Osteoblast (primary cell): ENCODE data around the gene RANBP3. TPM values are rescaled to one million over a fixed set of nuclear protein-coding genes. Genes with fewer than 3 reads are reported as not detected.

Experiments
- DNase-seq: peaks from one replicate; pipeline ENCODE4 v3.0.0; 2011; ENCODE audit warnings: low spot score, mixed read lengths; ENCODE audit not compliant: insufficient read length; ENCODE audit errors: missing footprints
- H2AFZ ChIP-seq: 2 replicates; pipeline ENCODE4 v1.6.0; 2011; ENCODE audit warnings: mild to moderate bottlenecking, low read length
- H3K27ac ChIP-seq: 2 replicates; pipeline ENCODE4 v1.5.1; 2011; ENCODE audit warnings: mild to moderate bottlenecking, low read depth, low read length, moderate library complexity
- H3K27me3 ChIP-seq: 2 replicates; pipeline ENCODE4 v1.6.0; 2012; ENCODE audit warnings: mild to moderate bottlenecking, control low read depth, inconsistent platforms, low read length, moderate library complexity; ENCODE audit not compliant: insufficient read depth
- H3K36me3 ChIP-seq: 2 replicates; pipeline ENCODE4 v1.5.1; 2011; ENCODE audit warnings: mild to moderate bottlenecking, low read length, control low read depth, moderate library complexity; ENCODE audit not compliant: insufficient read depth
- H3K4me1 ChIP-seq: 2 replicates; pipeline ENCODE4 v1.5.1; 2011; ENCODE audit warnings: mild to moderate bottlenecking, low read length, control low read depth, moderate library complexity; ENCODE audit not compliant: insufficient read depth
- H3K4me2 ChIP-seq: 2 replicates; pipeline ENCODE4 v1.6.0; 2011; ENCODE audit warnings: mild to moderate bottlenecking, low read length; ENCODE audit not compliant: insufficient read depth
- H3K4me3 ChIP-seq: fragments of 200-600 bp; sonication (generic); 3 replicates; pipeline ENCODE4 v1.5.1; 2012; ENCODE audit warnings: mild to moderate bottlenecking, low read length, inconsistent platforms; ENCODE audit not compliant: insufficient read depth
- H3K79me2 ChIP-seq: 2 replicates; pipeline ENCODE4 v1.6.0; 2012; ENCODE audit warnings: mild to moderate bottlenecking, low read length, control low read depth, inconsistent platforms; ENCODE audit not compliant: insufficient read depth
- H3K9me3 ChIP-seq: 2 replicates; pipeline ENCODE4 v1.5.1; 2011; ENCODE audit warnings: low read depth, low read length, control low read depth
- H4K20me1 ChIP-seq: 2 replicates; pipeline ENCODE4 v1.6.0; 2012; ENCODE audit warnings: mild to moderate bottlenecking, low read length, control low read depth; ENCODE audit not compliant: insufficient read depth
- CTCF ChIP-seq: IDR thresholded peaks from 2 replicates; pipeline ENCODE4 v1.5.1; 2011; ENCODE audit warnings: mild to moderate bottlenecking, low read depth, low read length, moderate library complexity; ENCODE audit errors: extremely low read depth
- total RNA-seq: library from RNA; depleted of rRNA; stranded (reverse); fragments of >200 nt; gene quantifications from 2 replicates; pipeline ENCODE4 v1.2.3, GENCODE V29; 2012

RANBP3 gene
- total RNA-seq, 1 donor, result 40.5 TPM

GRCh38 chr19:5968431-5969373 is 9.2 kb downstream of the RANBP3 start:
- no peak overlapping the region for H3K27ac ChIP-seq
- no peak overlapping the region for H2AFZ ChIP-seq
- peak; percentile 70 for DNase-seq
- H3K4me3 ChIP-seq, result no peak overlapping the region
- peaks cover 91% of the 10 kb centered on the region for H4K20me1 ChIP-seq
- peaks cover 6% of the 10 kb centered on the region for H3K4me1 ChIP-seq
- peaks cover 9% of the 10 kb centered on the region for H3K36me3 ChIP-seq
- H3K27me3 ChIP-seq, result no peaks in the 10 kb centered on the region
- peaks cover 100% of the 10 kb centered on the region for H3K79me2 ChIP-seq
- no peak overlapping the region for H3K4me2 ChIP-seq
- H3K9me3 ChIP-seq, result no peaks in the 10 kb centered on the region
- TF ChIP-seq CTCF, result no peak

DNA sequence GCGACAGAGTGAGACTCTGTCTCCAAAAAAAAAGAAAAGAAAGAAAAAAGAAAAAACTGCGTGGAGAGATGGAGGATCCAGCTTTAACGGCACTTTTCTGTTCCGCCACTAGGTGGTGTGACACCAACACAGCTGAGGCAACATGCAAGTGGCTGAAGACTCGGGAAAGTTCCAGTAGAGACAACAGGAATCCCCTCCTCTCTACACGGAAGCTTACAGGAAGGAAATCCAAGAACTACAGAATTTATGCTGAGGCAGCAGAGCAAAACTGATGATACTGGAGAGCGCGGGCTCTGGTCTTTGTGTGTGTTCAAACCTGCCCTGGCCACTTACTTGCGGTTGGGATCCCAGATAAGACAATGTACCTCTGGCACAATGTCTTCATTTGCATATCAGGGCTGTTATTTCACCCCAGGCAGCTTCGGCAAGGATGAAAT is 9.9 kb downstream of the RANBP3 start:
- H3K9me3 ChIP-seq, result no peaks in the 10 kb centered on the region
- H3K4me1 ChIP-seq, result peaks cover 6% of the 10 kb centered on the region
- peak; percentile 96 for DNase-seq
- no peak overlapping the region for H2AFZ ChIP-seq
- no peak overlapping the region for H3K27ac ChIP-seq
- TF ChIP-seq CTCF, result peak; percentile 89
- no peaks in the 10 kb centered on the region for H3K27me3 ChIP-seq
- H4K20me1 ChIP-seq, result peaks cover 91% of the 10 kb centered on the region
- H3K79me2 ChIP-seq, result peaks cover 100% of the 10 kb centered on the region
- no peak overlapping the region for H3K4me3 ChIP-seq
- peaks cover 9% of the 10 kb centered on the region for H3K36me3 ChIP-seq
- H3K4me2 ChIP-seq, result no peak overlapping the region

DNA sequence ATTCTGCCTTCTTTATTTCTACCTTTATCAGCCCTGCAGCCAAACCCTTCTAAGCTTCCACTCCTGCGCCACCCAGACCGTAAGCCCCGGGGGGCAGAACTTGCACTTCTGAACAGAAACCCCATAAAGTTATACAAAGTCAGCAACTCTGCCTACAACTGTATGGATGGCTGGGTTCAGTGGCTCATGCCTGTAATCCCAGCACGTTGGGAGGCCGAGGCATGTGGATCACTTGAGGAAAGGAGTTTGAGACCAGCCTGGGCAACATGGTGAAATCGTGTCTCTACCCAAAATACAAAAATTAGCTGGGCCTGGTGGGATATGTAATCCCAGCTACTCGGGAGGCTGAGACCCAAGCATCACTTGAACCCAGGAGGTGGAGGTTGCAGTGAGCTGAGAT is 10.4 kb downstream of the RANBP3 start:
- Histone ChIP-seq H3K4me3 (no peak overlapping the region), H3K79me2 (peaks cover 100% of the 10 kb centered on the region), H4K20me1 (peaks cover 92% of the 10 kb centered on the region), H3K27ac (no peak overlapping the region), H3K27me3 (no peaks in the 10 kb centered on the region), H3K4me1 (peaks cover 9% of the 10 kb centered on the region), H3K36me3 (peaks cover 9% of the 10 kb centered on the region), H3K4me2 (no peak overlapping the region), H2AFZ (no peak overlapping the region), H3K9me3 (no peaks in the 10 kb centered on the region)
- no peak for TF ChIP-seq CTCF
- DNase-seq, result no peak

- DNase-seq, result peak; percentile 39
- H3K36me3 ChIP-seq, result peaks cover 9% of the 10 kb centered on the region
Measured at GRCh38 chr19:5966941-5967340, 11.0 kb downstream of the RANBP3 start.

More at GRCh38 chr19:5966941-5967340, 11.0 kb downstream of the RANBP3 start:
- H3K4me3 ChIP-seq, result no peak overlapping the region
- H3K27me3 ChIP-seq, result no peaks in the 10 kb centered on the region
- no peaks in the 10 kb centered on the region for H3K9me3 ChIP-seq
- H3K79me2 ChIP-seq, result peaks cover 100% of the 10 kb centered on the region
- H4K20me1 ChIP-seq, result peaks cover 92% of the 10 kb centered on the region
- no peak for TF ChIP-seq CTCF
- H3K27ac ChIP-seq, result no peak overlapping the region
- H3K4me1 ChIP-seq, result peaks cover 15% of the 10 kb centered on the region
- H2AFZ ChIP-seq, result no peak overlapping the region
- no peak overlapping the region for H3K4me2 ChIP-seq
